Neural progenitor cell (in vitro differentiated cells): ENCODE data around the gene EYS. TPM values are rescaled to one million over a fixed set of nuclear protein-coding genes. Genes with fewer than 3 reads are reported as not detected.
"Not testable (repeated sequence)": the region's sequence is repeated elsewhere in the genome, so short reads cannot be mapped to it uniquely, and the experiment has no call there.

Experiments
- DNase-seq: peaks from one replicate; pipeline ENCODE4 v3.0.0-alpha.2; 2016; ENCODE audit warnings: low spot score
- H2AFZ ChIP-seq: fragments of 200-600 bp; sonication (generic); replicated peaks from 2 replicates; pipeline ENCODE4 v1.6.1; 2016; ENCODE audit warnings: antibody characterized with exemption
- H3F3A ChIP-seq: fragments of 200-600 bp; sonication (generic); 2 replicates; pipeline ENCODE4 v1.6.1; 2016; ENCODE audit warnings: antibody characterized with exemption, low read depth
- H3K27ac ChIP-seq: fragments of 200-600 bp; sonication (generic); 2 replicates; pipeline ENCODE4 v1.5.1; 2016; ENCODE audit warnings: mild to moderate bottlenecking
- H3K27me3 ChIP-seq: fragments of 200-600 bp; sonication (generic); 2 replicates; pipeline ENCODE4 v1.6.1; 2016; ENCODE audit warnings: mild to moderate bottlenecking, moderate library complexity
- H3K36me3 ChIP-seq: fragments of 200-600 bp; sonication (generic); 2 replicates; pipeline ENCODE4 v1.5.1; 2016
- H3K4me1 ChIP-seq: fragments of 200-600 bp; sonication (generic); 2 replicates; pipeline ENCODE4 v1.6.1; 2016; ENCODE audit warnings: mixed run types
- H3K4me2 ChIP-seq: fragments of 200-600 bp; sonication (generic); 2 replicates; pipeline ENCODE4 v1.6.1; 2016
- H3K4me3 ChIP-seq: fragments of 200-600 bp; sonication (generic); 2 replicates; pipeline ENCODE4 v1.5.1; 2016
- H3K79me2 ChIP-seq: fragments of 200-600 bp; sonication (generic); 2 replicates; pipeline ENCODE4 v1.6.1; 2016; ENCODE audit warnings: low read depth
- H3K9ac ChIP-seq: fragments of 200-600 bp; sonication (generic); 2 replicates; pipeline ENCODE4 v1.6.1; 2016
- H3K9me3 ChIP-seq: fragments of 200-600 bp; sonication (generic); 2 replicates; pipeline ENCODE4 v1.5.1; 2016; ENCODE audit warnings: low read depth
- H4K20me1 ChIP-seq: fragments of 200-600 bp; sonication (generic); 2 replicates; pipeline ENCODE4 v1.6.1; 2016; ENCODE audit warnings: low read depth
- H3K27ac Mint-ChIP-seq: 3 replicates; pipeline ENCODE4 v1.8.0; 2021; ENCODE audit warnings: mixed read lengths
- H3K27me3 Mint-ChIP-seq: 2 replicates; pipeline ENCODE4 v1.8.0; 2022; ENCODE audit warnings: low read depth, mild to moderate bottlenecking, inconsistent platforms, moderate library complexity, mixed read lengths; ENCODE audit not compliant: insufficient read depth
- H3K36me3 Mint-ChIP-seq: 3 replicates; pipeline ENCODE4 v1.8.0; 2021; ENCODE audit warnings: mixed read lengths
- H3K4me1 Mint-ChIP-seq: 3 replicates; pipeline ENCODE4 v1.8.0; 2021; ENCODE audit warnings: mixed read lengths
- H3K4me3 Mint-ChIP-seq: 3 replicates; pipeline ENCODE4 v1.8.0; 2021; ENCODE audit warnings: mild to moderate bottlenecking, moderate library complexity, mixed read lengths
- H3K9me3 Mint-ChIP-seq: 3 replicates; pipeline ENCODE4 v1.8.0; 2020; ENCODE audit warnings: mixed read lengths
- EZH2 ChIP-seq: fragments of 200-600 bp; sonication (generic); IDR thresholded peaks from 2 replicates; pipeline ENCODE4 v1.6.1; 2017; ENCODE audit warnings: antibody characterized with exemption, mild to moderate bottlenecking, moderate library complexity
- EZH2phosphoT487 ChIP-seq: fragments of 200-600 bp; sonication (generic); IDR thresholded peaks from 2 replicates; pipeline ENCODE4 v1.6.1; 2017; ENCODE audit warnings: antibody characterized with exemption
- total RNA-seq: library from RNA; depleted of rRNA; stranded (reverse); fragments of >200 nt; gene quantifications from 2 replicates; pipeline ENCODE4 v1.2.3, GENCODE V29; 2015; ENCODE audit warnings: low replicate concordance
- TF ChIP-seq, protein P1 (sequence below): fragments of 200-600 bp; sonication (generic); IDR thresholded peaks from 2 replicates; pipeline ENCODE4 v1.5.1; 2017; ENCODE audit warnings: antibody characterized with exemption, mild to moderate bottlenecking

Gene EYS
- total RNA-seq, 1 donor from 2014 or later, result not detected

GRCh38 chr6:65004283-65004682 lies 702.7 kb downstream of the EYS start:
- H3K4me2 ChIP-seq, result no peak overlapping the region
- no peaks in the 10 kb centered on the region for H4K20me1 ChIP-seq
- DNase-seq, result no peak
- H3K9ac ChIP-seq, result no peak overlapping the region
- H3K4me3 Mint-ChIP-seq, result no peak overlapping the region
- H3K36me3 Mint-ChIP-seq, result no peaks in the 10 kb centered on the region
- H3K27me3 ChIP-seq, result no peaks in the 10 kb centered on the region
- H3K36me3 ChIP-seq, result no peaks in the 10 kb centered on the region
- no peaks in the 10 kb centered on the region for H3K4me1 Mint-ChIP-seq
- no peak overlapping the region for H2AFZ ChIP-seq
- H3F3A ChIP-seq, result no peaks in the 10 kb centered on the region
- no peaks in the 10 kb centered on the region for H3K9me3 Mint-ChIP-seq
- no peak overlapping the region for H3K27ac Mint-ChIP-seq
- H3K4me1 ChIP-seq, result no peaks in the 10 kb centered on the region
- no peaks in the 10 kb centered on the region for H3K9me3 ChIP-seq
- no peaks in the 10 kb centered on the region for H3K79me2 ChIP-seq
- TF ChIP-seq EZH2 (no peak), EZH2phosphoT487 (no peak)
- TF ChIP-seq, protein P1, sequence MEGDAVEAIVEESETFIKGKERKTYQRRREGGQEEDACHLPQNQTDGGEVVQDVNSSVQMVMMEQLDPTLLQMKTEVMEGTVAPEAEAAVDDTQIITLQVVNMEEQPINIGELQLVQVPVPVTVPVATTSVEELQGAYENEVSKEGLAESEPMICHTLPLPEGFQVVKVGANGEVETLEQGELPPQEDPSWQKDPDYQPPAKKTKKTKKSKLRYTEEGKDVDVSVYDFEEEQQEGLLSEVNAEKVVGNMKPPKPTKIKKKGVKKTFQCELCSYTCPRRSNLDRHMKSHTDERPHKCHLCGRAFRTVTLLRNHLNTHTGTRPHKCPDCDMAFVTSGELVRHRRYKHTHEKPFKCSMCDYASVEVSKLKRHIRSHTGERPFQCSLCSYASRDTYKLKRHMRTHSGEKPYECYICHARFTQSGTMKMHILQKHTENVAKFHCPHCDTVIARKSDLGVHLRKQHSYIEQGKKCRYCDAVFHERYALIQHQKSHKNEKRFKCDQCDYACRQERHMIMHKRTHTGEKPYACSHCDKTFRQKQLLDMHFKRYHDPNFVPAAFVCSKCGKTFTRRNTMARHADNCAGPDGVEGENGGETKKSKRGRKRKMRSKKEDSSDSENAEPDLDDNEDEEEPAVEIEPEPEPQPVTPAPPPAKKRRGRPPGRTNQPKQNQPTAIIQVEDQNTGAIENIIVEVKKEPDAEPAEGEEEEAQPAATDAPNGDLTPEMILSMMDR, result no peak
- no peak overlapping the region for H3K27ac ChIP-seq
- no peak overlapping the region for H3K4me3 ChIP-seq
- H3K27me3 Mint-ChIP-seq, result peaks cover 10% of the 10 kb centered on the region

GRCh38 chr6:65002882-65003281 lies 704.1 kb downstream of the EYS start:
- H3K9me3 Mint-ChIP-seq, H3K4me2 ChIP-seq, H4K20me1 ChIP-seq, H3K27me3 ChIP-seq, H3K4me3 Mint-ChIP-seq, H3K36me3 Mint-ChIP-seq, H3F3A ChIP-seq, H3K4me1 ChIP-seq, H3K27me3 Mint-ChIP-seq, H3K4me1 Mint-ChIP-seq, H3K36me3 ChIP-seq, H3K27ac Mint-ChIP-seq, H2AFZ ChIP-seq, H3K79me2 ChIP-seq, H3K9me3 ChIP-seq, H3K9ac ChIP-seq, H3K27ac ChIP-seq, DNase-seq, H3K4me3 ChIP-seq: not testable (repeated sequence)

- no peaks in the 10 kb centered on the region for H3F3A ChIP-seq
- H3K4me2 ChIP-seq, result no peak overlapping the region
- no peak overlapping the region for H3K27ac ChIP-seq
- no peaks in the 10 kb centered on the region for H3K79me2 ChIP-seq
- Mint-ChIP-seq H3K4me3 (no peak overlapping the region), H3K4me1 (no peaks in the 10 kb centered on the region), H3K27me3 (peaks cover 4% of the 10 kb centered on the region), H3K9me3 (no peaks in the 10 kb centered on the region), H3K36me3 (no peaks in the 10 kb centered on the region), H3K27ac (no peak overlapping the region)
- H4K20me1 ChIP-seq, result no peaks in the 10 kb centered on the region
- no peaks in the 10 kb centered on the region for H3K9me3 ChIP-seq
- DNase-seq, result no peak
- H3K9ac ChIP-seq, result no peak overlapping the region
- no peaks in the 10 kb centered on the region for H3K36me3 ChIP-seq
- no peak overlapping the region for H2AFZ ChIP-seq
- H3K27me3 ChIP-seq, result no peaks in the 10 kb centered on the region
- no peaks in the 10 kb centered on the region for H3K4me1 ChIP-seq
- no peak overlapping the region for H3K4me3 ChIP-seq
- no peak for TF ChIP-seq EZH2
- TF ChIP-seq, protein P1, result no peak
- no peak for TF ChIP-seq EZH2phosphoT487
Observed at GRCh38 chr6:65000815-65001214, 706.2 kb downstream of the EYS start.

DNA sequence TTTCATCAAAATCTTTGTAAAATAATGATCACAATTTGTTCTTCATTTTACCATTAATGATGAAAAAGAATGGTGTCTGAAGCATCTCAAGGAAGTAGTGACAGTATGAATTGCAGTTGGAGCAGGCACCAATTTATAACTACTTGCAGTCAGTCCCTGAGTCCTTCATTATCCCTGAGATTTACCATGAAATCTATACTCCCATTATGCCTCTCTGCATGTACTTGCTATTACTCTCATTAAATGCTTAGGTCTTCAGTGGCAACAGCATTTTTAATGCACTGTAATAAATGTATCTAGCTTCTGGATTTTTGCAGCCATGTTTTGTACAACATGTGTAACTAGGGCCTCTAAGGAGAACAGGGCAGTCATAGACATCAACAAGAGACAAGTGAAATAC lies 708.8 kb downstream of the EYS start:
- no peaks in the 10 kb centered on the region for H3K4me1 ChIP-seq
- H3K4me2 ChIP-seq, result no peak overlapping the region
- H4K20me1 ChIP-seq, result no peaks in the 10 kb centered on the region
- TF ChIP-seq EZH2phosphoT487 (no peak), EZH2 (no peak)
- TF ChIP-seq, protein P1, result no peak
- Mint-ChIP-seq H3K4me1 (no peaks in the 10 kb centered on the region), H3K4me3 (no peak overlapping the region), H3K36me3 (no peaks in the 10 kb centered on the region), H3K27ac (no peak overlapping the region), H3K9me3 (no peaks in the 10 kb centered on the region), H3K27me3 (no peaks in the 10 kb centered on the region)
- no peaks in the 10 kb centered on the region for H3K79me2 ChIP-seq
- no peak overlapping the region for H3K9ac ChIP-seq
- H2AFZ ChIP-seq, result no peak overlapping the region
- no peak overlapping the region for H3K27ac ChIP-seq
- H3K36me3 ChIP-seq, result no peaks in the 10 kb centered on the region
- no peaks in the 10 kb centered on the region for H3K9me3 ChIP-seq
- H3K4me3 ChIP-seq, result no peak overlapping the region
- DNase-seq, result no peak
- no peaks in the 10 kb centered on the region for H3K27me3 ChIP-seq
- H3F3A ChIP-seq, result no peaks in the 10 kb centered on the region
